ENCODE results near the gene FAM184A.

Gene FAM184A

GRCh38 chr6:118984342-118984741 lies 94.1 kb downstream of the FAM184A start:
- ATAC-seq (ENCODE audit: low read depth) (no peak), DNase-seq (ENCODE audit: low spot score) (no peak)
- Histone ChIP-seq H3K4me1 (ENCODE audit: insufficient read depth, poor library complexity, severe bottlenecking) (no peaks in the 10 kb centered on the region), H3K36me3 (ENCODE audit: low read depth) (no peaks in the 10 kb centered on the region), H3K27me3 (ENCODE audit: insufficient read depth, poor library complexity, severe bottlenecking) (no peaks in the 10 kb centered on the region), H3K9me3 (ENCODE audit: severe bottlenecking) (no peaks in the 10 kb centered on the region), H3K27ac (ENCODE audit: poor library complexity, severe bottlenecking) (no peak overlapping the region), H3K4me3 (ENCODE audit: severe bottlenecking) (no peak overlapping the region)
- TF ChIP-seq CTCF (IDR thresholded peaks at IDR 0.05; ENCODE audit: poor library complexity, severe bottlenecking): no peak

GRCh38 chr6:118982575-118982911 lies 95.9 kb downstream of the FAM184A start:
- no peaks in the 10 kb centered on the region for H3K36me3 ChIP-seq (ENCODE audit: low read depth)
- H3K9me3 ChIP-seq (ENCODE audit: severe bottlenecking): no peaks in the 10 kb centered on the region
- ATAC-seq (ENCODE audit: low read depth) (no peak), DNase-seq (ENCODE audit: low spot score) (no peak)
- no peaks in the 10 kb centered on the region for H3K27me3 ChIP-seq (ENCODE audit: insufficient read depth, poor library complexity, severe bottlenecking)
- no peak overlapping the region for H3K27ac ChIP-seq (ENCODE audit: poor library complexity, severe bottlenecking)
- H3K4me3 ChIP-seq (ENCODE audit: severe bottlenecking): no peak overlapping the region
- TF ChIP-seq CTCF (IDR thresholded peaks at IDR 0.05; ENCODE audit: poor library complexity, severe bottlenecking): no peak
- H3K4me1 ChIP-seq (ENCODE audit: insufficient read depth, poor library complexity, severe bottlenecking): no peaks in the 10 kb centered on the region

- Histone ChIP-seq H3K4me1 (ENCODE audit: insufficient read depth, poor library complexity, severe bottlenecking) (no peaks in the 10 kb centered on the region), H3K9me3 (ENCODE audit: severe bottlenecking) (no peaks in the 10 kb centered on the region), H3K36me3 (ENCODE audit: low read depth) (no peaks in the 10 kb centered on the region), H3K4me3 (ENCODE audit: severe bottlenecking) (no peak overlapping the region), H3K27ac (ENCODE audit: poor library complexity, severe bottlenecking) (no peak overlapping the region), H3K27me3 (ENCODE audit: insufficient read depth, poor library complexity, severe bottlenecking) (no peaks in the 10 kb centered on the region)
- no peak for ATAC-seq (ENCODE audit: low read depth)
- no peak for DNase-seq (ENCODE audit: low spot score)
- TF ChIP-seq CTCF (IDR thresholded peaks at IDR 0.05; ENCODE audit: poor library complexity, severe bottlenecking): no peak
Observed at GRCh38 chr6:118981884-118982574, 96.4 kb downstream of the FAM184A start.

- H3K36me3 ChIP-seq (ENCODE audit: low read depth): no peaks in the 10 kb centered on the region
- TF ChIP-seq CTCF (IDR thresholded peaks at IDR 0.05; ENCODE audit: poor library complexity, severe bottlenecking): no peak
- no peaks in the 10 kb centered on the region for H3K9me3 ChIP-seq (ENCODE audit: severe bottlenecking)
- no peak for ATAC-seq (ENCODE audit: low read depth)
- H3K27me3 ChIP-seq (ENCODE audit: insufficient read depth, poor library complexity, severe bottlenecking): no peaks in the 10 kb centered on the region
- H3K27ac ChIP-seq (ENCODE audit: poor library complexity, severe bottlenecking): no peak overlapping the region
- H3K4me3 ChIP-seq (ENCODE audit: severe bottlenecking): no peak overlapping the region
- DNase-seq (ENCODE audit: low spot score): no peak
- no peaks in the 10 kb centered on the region for H3K4me1 ChIP-seq (ENCODE audit: insufficient read depth, poor library complexity, severe bottlenecking)
Observed at GRCh38 chr6:118980063-118980462, 98.4 kb downstream of the FAM184A start.

- Histone ChIP-seq H3K36me3 (ENCODE audit: low read depth) (no peaks in the 10 kb centered on the region), H3K9me3 (ENCODE audit: severe bottlenecking) (no peaks in the 10 kb centered on the region), H3K27ac (ENCODE audit: poor library complexity, severe bottlenecking) (no peak overlapping the region), H3K4me1 (ENCODE audit: insufficient read depth, poor library complexity, severe bottlenecking) (no peaks in the 10 kb centered on the region), H3K27me3 (ENCODE audit: insufficient read depth, poor library complexity, severe bottlenecking) (no peaks in the 10 kb centered on the region), H3K4me3 (ENCODE audit: severe bottlenecking) (no peak overlapping the region)
- no peak for ATAC-seq (ENCODE audit: low read depth)
- no peak for DNase-seq (ENCODE audit: low spot score)
- no peak for TF ChIP-seq CTCF (IDR thresholded peaks at IDR 0.05; ENCODE audit: poor library complexity, severe bottlenecking)
Observed at GRCh38 chr6:118974790-118975189, 103.7 kb downstream of the FAM184A start.
